Vagina (tissue), 2 donors: ENCODE measurements around the gene MAGEF1.

Experiments used
- POLR2A ChIP-seq, 2 donors: fragments of 450-650 bp; IDR thresholded peaks; one replicate each; pipeline ENCODE4 v1.6.1; 2017; ENCODE audit warnings: antibody characterized with exemption in 2 of 2, mild to moderate bottlenecking in 2 of 2, moderate library complexity in 2 of 2
- TF ChIP-seq, protein P1 (sequence below), 3 experiments: fragments of 450-650 bp in 2 of 3; fragments of 200-600 bp in 1 of 3; sonication (generic) in 1 of 3; IDR thresholded peaks; one replicate each; pipeline ENCODE4 v1.5.1; 2017 to 2019; ENCODE audit warnings: antibody characterized with exemption in 3 of 3, mild to moderate bottlenecking in 2 of 3, moderate library complexity in 2 of 3

DNA sequence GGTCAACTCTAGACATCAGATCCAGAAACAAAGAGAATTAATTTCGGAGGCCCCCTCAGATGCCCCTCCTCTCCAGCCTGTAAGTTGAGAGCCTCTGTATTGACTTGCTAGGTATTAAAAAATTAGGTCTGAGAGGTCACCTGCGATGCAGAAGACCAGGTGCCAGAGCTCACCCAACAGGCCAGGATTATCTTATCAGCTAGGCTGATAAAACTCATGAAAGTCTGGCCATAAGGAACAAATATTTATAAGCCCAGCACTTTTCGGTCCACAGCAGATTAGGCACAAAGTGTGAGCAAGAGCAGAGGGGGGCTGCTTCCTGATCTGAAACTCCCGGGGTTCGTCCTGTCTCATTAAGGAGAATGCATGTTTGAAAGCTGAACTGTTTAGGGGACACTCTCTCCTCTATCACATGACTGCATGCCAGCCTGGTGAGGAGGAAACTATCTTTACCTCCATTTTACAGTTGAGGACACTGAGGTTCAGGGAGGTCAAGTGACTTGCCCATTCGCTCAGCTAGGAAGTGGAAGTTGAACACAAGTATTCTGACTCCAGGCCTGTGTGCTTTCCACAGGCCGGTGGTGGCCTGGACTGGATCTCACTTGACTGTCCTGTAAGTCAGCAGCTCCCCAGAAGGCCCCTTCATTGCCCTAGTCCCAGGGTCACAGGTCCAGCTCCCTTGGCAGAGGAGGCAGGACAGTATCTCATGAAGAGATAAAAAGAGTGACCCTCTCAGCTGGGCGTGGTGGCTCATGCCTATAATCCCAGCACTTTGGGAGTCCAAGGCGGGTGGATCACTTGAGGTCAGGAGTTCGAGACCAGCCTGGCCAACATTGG, 39.6 kb upstream of the MAGEF1 start:
- TF ChIP-seq, protein P1, sequence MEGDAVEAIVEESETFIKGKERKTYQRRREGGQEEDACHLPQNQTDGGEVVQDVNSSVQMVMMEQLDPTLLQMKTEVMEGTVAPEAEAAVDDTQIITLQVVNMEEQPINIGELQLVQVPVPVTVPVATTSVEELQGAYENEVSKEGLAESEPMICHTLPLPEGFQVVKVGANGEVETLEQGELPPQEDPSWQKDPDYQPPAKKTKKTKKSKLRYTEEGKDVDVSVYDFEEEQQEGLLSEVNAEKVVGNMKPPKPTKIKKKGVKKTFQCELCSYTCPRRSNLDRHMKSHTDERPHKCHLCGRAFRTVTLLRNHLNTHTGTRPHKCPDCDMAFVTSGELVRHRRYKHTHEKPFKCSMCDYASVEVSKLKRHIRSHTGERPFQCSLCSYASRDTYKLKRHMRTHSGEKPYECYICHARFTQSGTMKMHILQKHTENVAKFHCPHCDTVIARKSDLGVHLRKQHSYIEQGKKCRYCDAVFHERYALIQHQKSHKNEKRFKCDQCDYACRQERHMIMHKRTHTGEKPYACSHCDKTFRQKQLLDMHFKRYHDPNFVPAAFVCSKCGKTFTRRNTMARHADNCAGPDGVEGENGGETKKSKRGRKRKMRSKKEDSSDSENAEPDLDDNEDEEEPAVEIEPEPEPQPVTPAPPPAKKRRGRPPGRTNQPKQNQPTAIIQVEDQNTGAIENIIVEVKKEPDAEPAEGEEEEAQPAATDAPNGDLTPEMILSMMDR (IDR thresholded peaks at IDR 0.05) = no peak
- no peak for TF ChIP-seq POLR2A (IDR thresholded peaks at IDR 0.05)
